OCI-LY1 (cell line): Measurements from ENCODE around the gene CHST5.

ENCODE experiments used
- H2AFZ ChIP-seq: fragments of 200-600 bp; sonication (generic), shearing (Covaris generic); 2 replicates; pipeline ENCODE4 v1.6.0; 2014; ENCODE audit warnings: antibody characterized with exemption, mild to moderate bottlenecking, low read length
- H3F3A ChIP-seq: fragments of 200-600 bp; sonication (generic), shearing (Covaris generic); 2 replicates; pipeline ENCODE4 v1.6.0; 2014; ENCODE audit warnings: mild to moderate bottlenecking, antibody characterized with exemption, low read length, moderate library complexity; ENCODE audit not compliant: insufficient read depth
- H3K27ac ChIP-seq: fragments of 200-600 bp; sonication (generic); 2 replicates; pipeline ENCODE4 v1.5.1; 2014; ENCODE audit warnings: low read length, mixed run types, mild to moderate bottlenecking, low read depth; ENCODE audit not compliant: poor library complexity, severe bottlenecking
- H3K27me3 ChIP-seq: fragments of 200-600 bp; sonication (generic); 2 replicates; pipeline ENCODE4 v1.6.0; 2014; ENCODE audit warnings: antibody characterized with exemption, mild to moderate bottlenecking, low read length, moderate library complexity; ENCODE audit not compliant: insufficient read depth
- H3K36me3 ChIP-seq: fragments of 200-600 bp; sonication (generic); 2 replicates; pipeline ENCODE4 v1.6.1; 2014; ENCODE audit warnings: mild to moderate bottlenecking, antibody characterized with exemption, low read length, moderate library complexity, mixed read lengths; ENCODE audit not compliant: insufficient read depth
- H3K4me1 ChIP-seq: fragments of 200-600 bp; sonication (generic); 2 replicates; pipeline ENCODE4 v1.5.1; 2014; ENCODE audit warnings: mild to moderate bottlenecking, low read length, moderate library complexity; ENCODE audit not compliant: insufficient read depth, severe bottlenecking
- H3K4me2 ChIP-seq: fragments of 200-600 bp; sonication (generic), shearing (Covaris generic); 2 replicates; pipeline ENCODE4 v1.6.1; 2014; ENCODE audit warnings: low read length
- H3K4me3 ChIP-seq: fragments of 200-600 bp; sonication (generic); 2 replicates; pipeline ENCODE4 v1.5.1; 2014; ENCODE audit warnings: low read length, low read depth, mild to moderate bottlenecking, mixed read lengths; ENCODE audit not compliant: poor library complexity, severe bottlenecking
- H3K79me2 ChIP-seq: fragments of 200-600 bp; shearing (Covaris generic); 2 replicates; pipeline ENCODE4 v1.6.1; 2016; ENCODE audit warnings: mixed run types, low read length, mixed read lengths; ENCODE audit not compliant: insufficient read depth
- H3K9ac ChIP-seq: fragments of 200-600 bp; sonication (generic), shearing (Covaris generic); 2 replicates; pipeline ENCODE4 v1.6.1; 2014; ENCODE audit warnings: mild to moderate bottlenecking, low read length, mixed read lengths
- H3K9me2 ChIP-seq: fragments of 200-600 bp; sonication (generic), shearing (Covaris generic); 2 replicates; pipeline ENCODE4 v1.6.1; 2014; ENCODE audit warnings: low read depth, mild to moderate bottlenecking, low read length, mixed read lengths
- H3K9me3 ChIP-seq: fragments of 200-600 bp; shearing (Covaris generic); 2 replicates; pipeline ENCODE4 v1.6.1; 2014; ENCODE audit warnings: low read length, mixed read lengths
- H4K20me1 ChIP-seq: fragments of 200-600 bp; sonication (generic), shearing (Covaris generic); 2 replicates; pipeline ENCODE4 v1.6.0; 2016; ENCODE audit warnings: mild to moderate bottlenecking, low read length; ENCODE audit not compliant: insufficient read depth
- CTCF ChIP-seq: fragments of 200-600 bp; sonication (generic), shearing (Covaris generic); IDR thresholded peaks from 2 replicates; pipeline ENCODE4 v1.5.1; 2017; ENCODE audit warnings: mild to moderate bottlenecking, antibody characterized with exemption, low read length, moderate library complexity, mixed read lengths
- EZH2 ChIP-seq: fragments of 200-600 bp; sonication (generic), shearing (Covaris generic); IDR thresholded peaks from 2 replicates; pipeline ENCODE4 v1.8.0; 2017; ENCODE audit warnings: borderline replicate concordance, mixed run types, mild to moderate bottlenecking, antibody characterized with exemption, low read length, moderate library complexity, mixed read lengths

CHST5 gene

GRCh38 chr16:75570396-75571065 is 34.6 kb upstream of the CHST5 start:
- Histone ChIP-seq H3K36me3 (peaks cover 74% of the 10 kb centered on the region), H3K4me1 (peaks cover 39% of the 10 kb centered on the region), H3K27ac (peak overlapping the region; percentile 31), H3K4me2 (no peak overlapping the region), H4K20me1 (no peaks in the 10 kb centered on the region), H3K79me2 (peaks cover 10% of the 10 kb centered on the region; the same call in 1 of the 2 replicates), H2AFZ (no peak overlapping the region), H3F3A (no peaks in the 10 kb centered on the region), H3K4me3 (no peak overlapping the region), H3K27me3 (no peaks in the 10 kb centered on the region), H3K9ac (no peak overlapping the region), H3K9me3 (no peaks in the 10 kb centered on the region), H3K9me2 (no peaks in the 10 kb centered on the region)
- no peak for TF ChIP-seq CTCF
- TF ChIP-seq EZH2, result no peak

DNA sequence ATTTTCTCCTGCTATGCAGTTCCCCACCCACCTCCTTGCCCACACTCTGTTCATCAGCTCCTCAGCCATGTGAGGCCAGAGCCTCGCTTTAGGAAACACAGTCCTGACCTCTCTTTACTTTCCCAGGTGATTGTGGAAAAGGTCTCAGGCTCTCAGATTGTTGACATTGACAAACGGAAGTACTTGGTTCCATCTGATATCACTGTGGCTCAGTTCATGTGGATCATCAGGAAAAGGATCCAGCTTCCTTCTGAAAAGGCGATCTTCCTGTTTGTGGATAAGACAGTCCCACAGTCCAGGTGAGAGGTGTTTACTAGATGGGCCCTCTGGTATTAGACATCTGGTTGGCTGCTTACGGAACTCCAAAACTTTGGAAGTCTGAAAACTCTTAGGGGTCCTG is 32.0 kb upstream of the CHST5 start:
- Histone ChIP-seq H3K9me2 (no peaks in the 10 kb centered on the region), H3K36me3 (peaks cover 52% of the 10 kb centered on the region), H3K27ac (no peak overlapping the region), H3K9ac (no peak overlapping the region), H3K4me1 (peaks cover 46% of the 10 kb centered on the region), H2AFZ (no peak overlapping the region), H3K4me2 (no peak overlapping the region), H3K9me3 (no peaks in the 10 kb centered on the region), H3K4me3 (no peak overlapping the region), H4K20me1 (no peaks in the 10 kb centered on the region), H3K79me2 (peaks cover 10% of the 10 kb centered on the region; the same call in 1 of the 2 replicates), H3F3A (no peaks in the 10 kb centered on the region), H3K27me3 (no peaks in the 10 kb centered on the region)
- TF ChIP-seq CTCF, result no peak
- TF ChIP-seq EZH2, result no peak

- Histone ChIP-seq H3K27me3 (no peaks in the 10 kb centered on the region), H3K36me3 (peaks cover 41% of the 10 kb centered on the region), H3K4me2 (peak overlapping the region; percentile 89), H3K4me3 (peak overlapping the region; percentile 94), H4K20me1 (no peaks in the 10 kb centered on the region), H3F3A (no peaks in the 10 kb centered on the region), H3K79me2 (peaks cover 10% of the 10 kb centered on the region; the same call in 1 of the 2 replicates), H3K9ac (peak overlapping the region; percentile 90), H3K9me2 (no peaks in the 10 kb centered on the region), H3K9me3 (no peaks in the 10 kb centered on the region), H3K4me1 (peaks cover 41% of the 10 kb centered on the region), H3K27ac (no peak overlapping the region), H2AFZ (no peak overlapping the region)
- TF ChIP-seq CTCF (no peak), EZH2 (no peak)
These were observed 30.9 kb upstream of the CHST5 start for GRCh38 chr16:75566758-75567255.
